ENCODE measurements around the gene CHMP1A.

DNA sequence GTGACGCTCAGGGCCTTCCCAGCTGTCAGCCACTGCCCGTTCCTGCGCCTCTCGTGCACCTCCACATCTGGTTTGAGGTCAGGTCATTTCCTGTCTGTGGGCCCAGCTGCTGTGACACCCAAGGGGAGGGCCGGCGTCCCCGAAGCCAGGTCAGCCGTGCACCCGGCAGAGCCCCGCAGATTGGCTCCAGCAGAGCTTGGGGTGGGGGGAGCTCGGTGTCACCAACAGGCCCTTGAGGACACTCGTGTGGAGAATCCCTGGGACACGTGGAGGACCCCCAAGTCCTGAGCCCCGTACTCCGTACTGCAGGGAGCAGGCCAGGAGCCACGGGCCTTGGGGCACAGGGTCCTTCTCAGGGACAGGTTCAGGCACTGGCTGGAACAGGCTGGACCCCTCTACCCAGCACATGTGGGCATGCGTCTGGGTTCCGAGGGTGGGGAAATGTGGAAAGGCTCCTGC lies 39.2 kb upstream of the CHMP1A start:
- TF ChIP-seq, protein P1, sequence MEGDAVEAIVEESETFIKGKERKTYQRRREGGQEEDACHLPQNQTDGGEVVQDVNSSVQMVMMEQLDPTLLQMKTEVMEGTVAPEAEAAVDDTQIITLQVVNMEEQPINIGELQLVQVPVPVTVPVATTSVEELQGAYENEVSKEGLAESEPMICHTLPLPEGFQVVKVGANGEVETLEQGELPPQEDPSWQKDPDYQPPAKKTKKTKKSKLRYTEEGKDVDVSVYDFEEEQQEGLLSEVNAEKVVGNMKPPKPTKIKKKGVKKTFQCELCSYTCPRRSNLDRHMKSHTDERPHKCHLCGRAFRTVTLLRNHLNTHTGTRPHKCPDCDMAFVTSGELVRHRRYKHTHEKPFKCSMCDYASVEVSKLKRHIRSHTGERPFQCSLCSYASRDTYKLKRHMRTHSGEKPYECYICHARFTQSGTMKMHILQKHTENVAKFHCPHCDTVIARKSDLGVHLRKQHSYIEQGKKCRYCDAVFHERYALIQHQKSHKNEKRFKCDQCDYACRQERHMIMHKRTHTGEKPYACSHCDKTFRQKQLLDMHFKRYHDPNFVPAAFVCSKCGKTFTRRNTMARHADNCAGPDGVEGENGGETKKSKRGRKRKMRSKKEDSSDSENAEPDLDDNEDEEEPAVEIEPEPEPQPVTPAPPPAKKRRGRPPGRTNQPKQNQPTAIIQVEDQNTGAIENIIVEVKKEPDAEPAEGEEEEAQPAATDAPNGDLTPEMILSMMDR (IDR thresholded peaks at IDR 0.05), result no peak
- TF ChIP-seq POLR2A (IDR thresholded peaks at IDR 0.05), result no peak
- TF ChIP-seq EP300 (IDR thresholded peaks at IDR 0.05), result no peak

All from ovary (tissue), 3 donors.